Vagina (tissue), 2 donors: ENCODE measurements around the gene SNCG.
"Not testable (repeated sequence)": the region's sequence is repeated elsewhere in the genome, so short reads cannot be mapped to it uniquely, and the experiment has no call there.

ENCODE experiments used
- CTCF ChIP-seq, 3 experiments: fragments of 450-650 bp in 2 of 3; fragments of 200-600 bp in 1 of 3; sonication (generic) in 1 of 3; IDR thresholded peaks; one replicate each; pipeline ENCODE4 v1.5.1; 2017 to 2019; ENCODE audit warnings: antibody characterized with exemption in 3 of 3, mild to moderate bottlenecking in 2 of 3, moderate library complexity in 2 of 3
- POLR2AphosphoS5 ChIP-seq, 2 donors: sonication (generic); formaldehyde crosslinking; IDR thresholded peaks; one replicate each; pipeline ENCODE4 v1.9.0; 2017; ENCODE audit warnings: antibody characterized with exemption in 2 of 2, mild to moderate bottlenecking in 2 of 2, low read depth in 1 of 2; ENCODE audit not compliant: insufficient read depth in 1 of 2

- not testable (repeated sequence) for TF ChIP-seq CTCF (IDR thresholded peaks at IDR 0.05); POLR2AphosphoS5 (IDR thresholded peaks at IDR 0.05; ENCODE audit: insufficient read depth in 1 of 2, low read depth in 1 of 2)
These were observed 22.6 kb downstream of the SNCG start for GRCh38 chr10:86981020-86981419.
